Naive thymus-derived CD4-positive, alpha-beta T cell (primary cell): ENCODE data around the gene GSAP. TPM values are rescaled to one million over a fixed set of nuclear protein-coding genes. Genes with fewer than 3 reads are reported as not detected.
A peak's percentile ranks its signal among the peaks of the same experiment; 100 is the strongest.

Experiments
- ATAC-seq: fragments of 150-1000 bp; cut with Tn5 transposase; 2 replicates; pipeline ENCODE4 v1.10.0; 2021; ENCODE audit warnings: mild to moderate bottlenecking, moderate library complexity
- CTCF ChIA-PET: fragments of 350-600 bp; sonication (Branson Sonifier 250); formaldehyde crosslinking; loops from one replicate; lab custom pipeline; 2021; ENCODE audit warnings: antibody characterized with exemption; lab: Charles Lee
- POLR2A ChIA-PET: fragments of 350-600 bp; sonication (Branson Sonifier 250); formaldehyde crosslinking; loops from one replicate; lab custom pipeline; 2021; ENCODE audit warnings: antibody characterized with exemption, inconsistent platforms; lab: Charles Lee
- DNase-seq, 9 donors: peaks; one replicate each; pipeline versions ENCODE4 v3.0.0 to v3.0.0-alpha.2; 2020 to 2022; ENCODE audit warnings: mixed read lengths in 1 of 9
- H3K27ac ChIP-seq: one replicate; pipeline ENCODE4 v1.7.0; 2013; ENCODE audit warnings: mild to moderate bottlenecking, low read depth, low read length, moderate library complexity
- H3K27me3 ChIP-seq, 2 donors: one replicate each; pipeline ENCODE4 v1.7.0; 2013; ENCODE audit warnings: low read length in 2 of 2, mild to moderate bottlenecking in 2 of 2, moderate library complexity in 2 of 2; ENCODE audit not compliant: control insufficient read depth in 2 of 2, insufficient read depth in 2 of 2
- H3K36me3 ChIP-seq, 3 experiments: 1 replicate in 2 of 3; 2 replicates in 1 of 3; pipeline ENCODE4 v1.7.0; 2013; ENCODE audit warnings: low read length in 3 of 3, mild to moderate bottlenecking in 3 of 3, moderate library complexity in 1 of 3; ENCODE audit not compliant: insufficient read depth in 3 of 3, control insufficient read depth in 2 of 3
- H3K4me1 ChIP-seq, 2 donors: one replicate each; pipeline ENCODE4 v1.7.0; 2013; ENCODE audit warnings: low read length in 2 of 2, mild to moderate bottlenecking in 2 of 2, moderate library complexity in 1 of 2; ENCODE audit not compliant: control insufficient read depth in 2 of 2, insufficient read depth in 2 of 2
- H3K4me3 ChIP-seq: 2 replicates; pipeline ENCODE4 v1.7.0; 2013; ENCODE audit warnings: mild to moderate bottlenecking, low read length
- H3K9me3 ChIP-seq, 3 experiments: 1 replicate in 2 of 3; 2 replicates in 1 of 3; pipeline ENCODE4 v1.7.0; 2013; ENCODE audit warnings: low read length in 3 of 3; ENCODE audit not compliant: control insufficient read depth in 2 of 3
- H3K27ac Mint-ChIP-seq, 9 donors: one replicate each; pipeline ENCODE4 v1.8.0; 2020 to 2022; ENCODE audit warnings: mixed read lengths in 9 of 9, mild to moderate bottlenecking in 8 of 9, moderate library complexity in 5 of 9, inconsistent platforms in 2 of 9
- H3K27me3 Mint-ChIP-seq, 5 donors: one replicate each; pipeline ENCODE4 v1.8.0; 2021 to 2022; ENCODE audit warnings: mixed read lengths in 5 of 5, mild to moderate bottlenecking in 1 of 5
- H3K36me3 Mint-ChIP-seq, 5 donors: one replicate each; pipeline ENCODE4 v1.8.0; 2020 to 2022; ENCODE audit warnings: mixed read lengths in 5 of 5, mild to moderate bottlenecking in 3 of 5, inconsistent platforms in 1 of 5
- H3K4me1 Mint-ChIP-seq, 7 donors: one replicate each; pipeline ENCODE4 v1.8.0; 2020 to 2022; ENCODE audit warnings: mixed read lengths in 7 of 7, mild to moderate bottlenecking in 3 of 7, inconsistent platforms in 1 of 7
- H3K4me3 Mint-ChIP-seq, 10 donors: one replicate each; pipeline ENCODE4 v1.8.0; 2020 to 2022; ENCODE audit warnings: mild to moderate bottlenecking in 10 of 10, mixed read lengths in 10 of 10, moderate library complexity in 6 of 10, inconsistent platforms in 2 of 10
- H3K9me3 Mint-ChIP-seq, 11 donors: one replicate each; pipeline ENCODE4 v1.8.0; 2020 to 2022; ENCODE audit warnings: mixed read lengths in 11 of 11, mild to moderate bottlenecking in 4 of 11, inconsistent platforms in 1 of 11, moderate library complexity in 1 of 11
- intact Hi-C, 2 donors: fragments of 100-400 bp; cut with micrococcal nuclease; formaldehyde crosslinking; loops; one replicate each; pipeline ENCODE4 v1.15.1; 2023
- polyA plus RNA-seq, 2 donors: library from polyadenylated mRNA; unstranded; fragments of 300-500 nt; fragmentation: Illumina TruSeq; gene quantifications; one replicate each; pipeline ENCODE4 v1.2.3, GENCODE V29; 2021
- total RNA-seq, 6 experiments: library from RNA in 5 of 6; stranded (reverse) in 5 of 6; gene quantifications; 1 replicate in 5 of 6; 2 replicates in 1 of 6; pipeline ENCODE4 v1.2.3 and lab custom pipeline; 2021 to 2026

GSAP gene
- total and polyA plus RNA-seq, 7 experiments from 2014 or later = 6.6 to 59.8 (median 29.1) TPM

DNA sequence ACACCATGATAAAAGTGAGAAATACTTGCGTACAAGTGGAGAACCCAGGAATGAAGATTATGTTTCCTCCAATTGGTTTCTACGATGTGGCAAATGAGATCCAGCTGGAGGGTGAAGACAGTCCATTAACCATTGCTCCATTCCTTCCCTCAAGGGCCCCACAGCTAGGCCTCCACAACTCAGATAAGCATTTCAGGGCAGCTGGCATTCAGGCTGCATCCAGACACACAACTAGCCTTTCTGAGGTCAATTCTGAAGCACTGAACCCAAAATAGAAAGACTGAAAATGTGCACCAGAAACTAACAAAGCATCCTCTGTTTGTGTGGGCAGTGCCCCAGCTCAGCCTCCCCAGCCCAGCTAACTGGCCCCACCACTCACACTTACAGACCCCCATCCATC lies 94.8 kb downstream of the GSAP start:
- POLR2A ChIA-PET = no interaction called here

DNA sequence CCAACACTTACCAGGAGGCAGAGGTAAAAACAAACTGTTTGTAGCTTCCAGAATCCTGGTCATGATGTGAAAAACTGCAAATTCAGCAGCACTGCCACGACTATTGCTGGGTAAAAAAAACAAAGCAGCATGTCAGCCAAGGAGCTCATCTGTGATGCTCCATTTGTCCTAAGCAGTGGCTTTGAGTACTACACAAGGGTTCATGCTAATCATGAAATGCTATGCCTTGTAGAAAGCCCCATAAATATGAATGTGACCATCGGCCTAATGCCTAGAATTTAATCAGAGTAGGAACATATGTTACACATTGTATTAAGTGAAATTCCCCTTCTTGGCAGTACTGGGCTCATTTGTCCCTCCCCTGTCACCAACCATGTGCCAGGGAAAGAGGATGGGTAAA lies 95.4 kb downstream of the GSAP start:
- ATAC-seq (no peak), DNase-seq (no peak)
- CTCF ChIA-PET = interaction anchor here (1.2 kb wide), 1 partner anchor 11 kb away, joined by 4 read pairs; no protein-coding TSS in a partner anchor
- peaks cover 0 to 14% (median 0%) of the 10 kb centered on the region in 11 donors for H3K9me3 Mint-ChIP-seq
- POLR2A ChIA-PET = no interaction called here
- Histone ChIP-seq H3K27ac (no peak overlapping the region), H3K4me1 (no peaks in the 10 kb centered on the region), H3K4me3 (no peak overlapping the region), H3K36me3 (peaks cover 0 to 22% (median 0%) of the 10 kb centered on the region in 3 experiments), H3K27me3 (no peaks in the 10 kb centered on the region), H3K9me3 (no peaks in the 10 kb centered on the region)
- no peaks in the 10 kb centered on the region for H3K27me3 Mint-ChIP-seq
- H3K27ac Mint-ChIP-seq = peak overlapping the region in 2 of 9 donors; percentile 5 to 30
- H3K4me3 Mint-ChIP-seq = no peak overlapping the region
- intact Hi-C loops = no loop called here
- H3K4me1 Mint-ChIP-seq = peaks cover 0 to 7% (median 0%) of the 10 kb centered on the region in 7 donors
- peaks cover 13 to 74% (median 42%) of the 10 kb centered on the region in 5 donors for H3K36me3 Mint-ChIP-seq

More for the DNA sequence above, 94.8 kb downstream of the GSAP start:
- peaks cover 0 to 14% (median 0%) of the 10 kb centered on the region in 11 donors for H3K9me3 Mint-ChIP-seq
- H3K27ac ChIP-seq = no peak overlapping the region
- no peak overlapping the region for H3K4me3 Mint-ChIP-seq
- intact Hi-C loops = no loop called here
- H3K9me3 ChIP-seq = no peaks in the 10 kb centered on the region
- CTCF ChIA-PET = no interaction called here
- peaks cover 0 to 7% (median 0%) of the 10 kb centered on the region in 7 donors for H3K4me1 Mint-ChIP-seq
- H3K4me3 ChIP-seq = no peak overlapping the region
- H3K27me3 ChIP-seq = no peaks in the 10 kb centered on the region
- no peaks in the 10 kb centered on the region for H3K4me1 ChIP-seq
- ATAC-seq (no peak), DNase-seq (no peak)
- H3K27ac Mint-ChIP-seq = peak overlapping the region in 2 of 9 donors; percentile 39 to 41
- H3K36me3 ChIP-seq = peaks cover 0 to 22% (median 0%) of the 10 kb centered on the region in 3 experiments
- H3K36me3 Mint-ChIP-seq = peaks cover 9 to 73% (median 43%) of the 10 kb centered on the region in 5 donors
- no peaks in the 10 kb centered on the region for H3K27me3 Mint-ChIP-seq

DNA sequence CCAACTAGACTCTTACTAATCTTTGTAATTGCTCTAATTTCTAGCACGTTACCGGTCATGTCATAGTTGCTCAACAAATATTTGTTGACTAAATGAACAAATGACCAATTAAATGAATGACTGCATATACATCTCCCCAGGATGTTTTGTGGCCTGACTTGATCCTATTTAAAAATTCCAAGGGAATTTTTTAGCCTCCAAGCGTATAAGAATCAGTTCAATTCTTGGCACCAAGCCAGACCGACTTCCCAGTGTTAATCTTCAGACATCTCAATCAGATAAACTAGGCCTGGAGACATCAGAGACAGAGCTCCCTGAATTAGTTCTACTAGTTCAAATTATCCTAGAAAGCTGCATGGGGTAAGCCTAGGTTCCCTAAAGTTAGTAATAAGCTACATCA lies 96.0 kb downstream of the GSAP start:
- intact Hi-C loops = no loop called here
- DNase-seq (no peak), ATAC-seq (no peak)
- Mint-ChIP-seq H3K4me1 (peaks cover 0 to 7% (median 0%) of the 10 kb centered on the region in 7 donors), H3K9me3 (peaks cover 0 to 14% (median 0%) of the 10 kb centered on the region in 11 donors), H3K27me3 (no peaks in the 10 kb centered on the region), H3K36me3 (peaks cover 17 to 74% (median 46%) of the 10 kb centered on the region in 5 donors), H3K27ac (no peak overlapping the region), H3K4me3 (no peak overlapping the region)
- ChIA-PET CTCF (interaction anchor here (1.2 kb wide), 1 partner anchor 12 kb away, joined by 4 read pairs; no protein-coding TSS in a partner anchor), POLR2A (no interaction called here)
- H3K27me3 ChIP-seq = no peaks in the 10 kb centered on the region
- no peak overlapping the region for H3K4me3 ChIP-seq
- no peaks in the 10 kb centered on the region for H3K4me1 ChIP-seq
- H3K9me3 ChIP-seq = no peaks in the 10 kb centered on the region
- peaks cover 0 to 27% (median 0%) of the 10 kb centered on the region in 3 experiments for H3K36me3 ChIP-seq
- no peak overlapping the region for H3K27ac ChIP-seq

DNA sequence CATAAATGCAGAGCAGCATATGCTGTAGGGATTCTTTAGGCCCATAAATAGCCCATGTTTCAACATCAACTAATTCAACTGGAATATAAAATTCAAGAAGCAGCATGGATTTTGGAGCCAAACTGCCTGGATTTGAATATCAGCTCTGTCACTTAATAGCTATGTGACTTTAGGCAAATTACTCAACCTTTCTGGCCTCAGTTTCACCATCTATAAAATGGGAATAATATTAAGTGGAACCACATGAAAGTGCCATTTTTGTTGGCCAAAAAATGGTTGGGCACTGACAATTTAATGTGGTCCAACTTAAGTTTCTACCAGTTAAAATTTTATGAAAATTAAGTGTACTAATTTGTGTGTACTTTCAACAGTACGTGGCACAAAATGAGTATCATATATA lies 98.1 kb downstream of the GSAP start:
- H3K27ac Mint-ChIP-seq = no peak overlapping the region
- H3K9me3 Mint-ChIP-seq = peaks cover 0 to 14% (median 0%) of the 10 kb centered on the region in 11 donors
- Histone ChIP-seq H3K4me3 (no peak overlapping the region), H3K27me3 (no peaks in the 10 kb centered on the region), H3K4me1 (no peaks in the 10 kb centered on the region), H3K36me3 (peaks cover 0 to 46% (median 8%) of the 10 kb centered on the region in 3 experiments), H3K27ac (no peak overlapping the region), H3K9me3 (no peaks in the 10 kb centered on the region)
- ChIA-PET POLR2A (interaction anchor here (0.5 kb wide), 1 partner anchor 41 kb away, joined by 4 read pairs; no protein-coding TSS in a partner anchor), CTCF (no interaction called here)
- H3K27me3 Mint-ChIP-seq = no peaks in the 10 kb centered on the region
- peaks cover 0 to 6% (median 0%) of the 10 kb centered on the region in 7 donors for H3K4me1 Mint-ChIP-seq
- no peak for ATAC-seq
- H3K4me3 Mint-ChIP-seq = no peak overlapping the region
- intact Hi-C loops = no loop called here
- no peak for DNase-seq
- peaks cover 17 to 76% (median 58%) of the 10 kb centered on the region in 5 donors for H3K36me3 Mint-ChIP-seq

DNA sequence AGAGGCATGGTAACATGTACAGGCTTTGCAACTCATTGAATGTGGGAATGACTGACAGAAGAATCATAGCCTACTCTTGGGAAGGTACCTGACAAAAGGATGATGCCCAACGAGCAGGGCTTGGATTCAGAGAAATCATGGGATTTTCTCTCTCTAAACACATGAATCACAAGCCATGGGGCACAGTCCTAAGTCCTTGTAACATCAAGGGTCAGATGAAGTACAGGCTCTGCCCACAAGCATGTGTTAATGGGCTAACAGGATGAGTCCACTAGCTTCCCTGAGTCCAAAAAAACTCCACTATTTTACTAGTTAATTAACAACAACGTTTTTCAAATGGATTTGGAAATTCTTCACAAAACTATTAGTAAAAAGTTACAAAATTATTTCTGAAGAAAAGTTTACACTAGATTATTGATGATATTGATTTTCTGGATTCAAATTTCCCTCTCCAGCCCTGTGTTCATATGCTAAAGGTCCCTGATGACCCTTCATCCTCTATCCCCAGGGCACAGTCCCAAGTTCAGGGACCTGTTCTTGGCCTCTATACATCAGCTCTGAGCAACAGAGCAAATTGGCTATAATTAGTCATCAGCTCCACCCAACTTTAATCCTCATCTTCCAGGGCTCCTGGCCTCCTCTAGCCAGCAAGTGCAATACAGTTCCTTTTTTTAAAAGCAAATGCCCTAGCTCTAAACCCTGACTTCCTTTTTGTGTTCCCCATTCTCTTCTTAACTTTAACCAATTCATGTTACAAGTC lies 99.8 kb downstream of the GSAP start:
- ChIA-PET POLR2A (no interaction called here), CTCF (interaction anchor here (0.6 kb wide), 1 partner anchor 115 kb away, joined by 3 read pairs; no protein-coding TSS in a partner anchor)
- Histone ChIP-seq H3K36me3 (peaks cover 0 to 60% (median 8%) of the 10 kb centered on the region in 3 experiments), H3K27me3 (no peaks in the 10 kb centered on the region), H3K27ac (no peak overlapping the region), H3K4me1 (no peaks in the 10 kb centered on the region), H3K4me3 (no peak overlapping the region), H3K9me3 (no peaks in the 10 kb centered on the region)
- Mint-ChIP-seq H3K4me3 (no peak overlapping the region), H3K27me3 (no peaks in the 10 kb centered on the region), H3K27ac (peak overlapping the region in 1 of 9 donors; percentile 8), H3K9me3 (peaks cover 0 to 14% (median 0%) of the 10 kb centered on the region in 11 donors), H3K36me3 (peaks cover 18 to 84% (median 66%) of the 10 kb centered on the region in 5 donors), H3K4me1 (peaks cover 0 to 6% (median 0%) of the 10 kb centered on the region in 7 donors)
- ATAC-seq = peak; percentile 74
- DNase-seq = no peak
- intact Hi-C loops = no loop called here

DNA sequence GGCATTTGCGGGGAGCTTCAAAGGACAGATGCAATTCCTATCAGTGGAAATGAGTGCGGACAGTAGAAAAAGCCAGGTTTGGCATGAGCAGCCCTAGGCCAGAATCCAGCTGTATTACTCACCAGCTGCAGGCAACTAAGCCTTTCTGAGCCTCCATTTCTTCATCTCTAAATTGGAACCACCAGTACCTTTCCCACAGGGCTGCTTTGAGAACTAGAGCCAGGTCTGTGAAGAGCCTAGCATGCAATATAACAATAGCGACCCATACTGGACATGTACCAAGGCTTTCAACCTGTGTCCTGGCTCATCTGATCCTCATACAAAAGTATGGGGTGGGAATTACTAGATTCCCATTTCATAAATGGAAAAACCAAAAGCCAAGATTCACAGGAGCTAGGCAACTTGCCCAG lies 101.0 kb downstream of the GSAP start:
- peaks cover 17 to 83% (median 73%) of the 10 kb centered on the region in 5 donors for H3K36me3 Mint-ChIP-seq
- peaks cover 0 to 14% (median 0%) of the 10 kb centered on the region in 11 donors for H3K9me3 Mint-ChIP-seq
- POLR2A ChIA-PET = no interaction called here
- CTCF ChIA-PET = no interaction called here
- Histone ChIP-seq H3K36me3 (peaks cover 0 to 58% (median 8%) of the 10 kb centered on the region in 3 experiments), H3K27ac (no peak overlapping the region), H3K4me1 (no peaks in the 10 kb centered on the region), H3K9me3 (no peaks in the 10 kb centered on the region), H3K27me3 (no peaks in the 10 kb centered on the region), H3K4me3 (no peak overlapping the region)
- no peak overlapping the region for H3K4me3 Mint-ChIP-seq
- H3K27ac Mint-ChIP-seq = no peak overlapping the region
- no peaks in the 10 kb centered on the region for H3K27me3 Mint-ChIP-seq
- intact Hi-C loops = no loop called here
- DNase-seq = no peak
- H3K4me1 Mint-ChIP-seq = peaks cover 0 to 6% (median 0%) of the 10 kb centered on the region in 7 donors
- no peak for ATAC-seq
